HG02678 (cell line): ENCODE measurements around the gene FAM98C.

Experiments used
- ATAC-seq: cut with Tn5 transposase; IDR thresholded peaks from one replicate; pipeline ENCODE4 v1.9.1; 2021; ENCODE audit warnings: mild to moderate bottlenecking, moderate library complexity; ENCODE audit not compliant: unreplicated experiment

The FAM98C gene

GRCh38 chr19:38377052-38377451, 25.8 kb upstream of the FAM98C start:
- no peak for ATAC-seq

GRCh38 chr19:38378866-38379265, 24.0 kb upstream of the FAM98C start:
- no peak for ATAC-seq

DNA sequence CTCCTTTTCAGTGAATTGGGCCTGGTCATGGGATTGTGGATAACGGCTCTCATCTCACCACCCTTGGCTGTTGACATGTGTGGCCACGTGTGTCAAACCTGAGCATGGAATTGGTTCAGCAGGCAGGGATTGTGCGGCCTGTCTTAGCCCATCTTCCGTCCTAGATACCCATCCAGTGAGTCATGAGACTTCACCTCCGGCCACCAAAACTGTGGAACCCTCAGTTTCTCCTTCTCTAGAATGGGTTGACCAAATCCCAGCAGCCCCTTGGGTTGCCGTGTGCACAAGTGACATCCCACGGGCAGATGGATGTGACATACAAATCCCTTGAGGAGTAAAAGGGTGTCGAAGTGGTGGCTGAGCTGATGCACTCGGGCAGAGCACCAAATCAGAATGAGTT, 21.8 kb upstream of the FAM98C start:
- no peak for ATAC-seq

GRCh38 chr19:38383184-38383583, 19.7 kb upstream of the FAM98C start:
- ATAC-seq = no peak

GRCh38 chr19:38383743-38384142, 19.1 kb upstream of the FAM98C start:
- ATAC-seq = no peak

DNA sequence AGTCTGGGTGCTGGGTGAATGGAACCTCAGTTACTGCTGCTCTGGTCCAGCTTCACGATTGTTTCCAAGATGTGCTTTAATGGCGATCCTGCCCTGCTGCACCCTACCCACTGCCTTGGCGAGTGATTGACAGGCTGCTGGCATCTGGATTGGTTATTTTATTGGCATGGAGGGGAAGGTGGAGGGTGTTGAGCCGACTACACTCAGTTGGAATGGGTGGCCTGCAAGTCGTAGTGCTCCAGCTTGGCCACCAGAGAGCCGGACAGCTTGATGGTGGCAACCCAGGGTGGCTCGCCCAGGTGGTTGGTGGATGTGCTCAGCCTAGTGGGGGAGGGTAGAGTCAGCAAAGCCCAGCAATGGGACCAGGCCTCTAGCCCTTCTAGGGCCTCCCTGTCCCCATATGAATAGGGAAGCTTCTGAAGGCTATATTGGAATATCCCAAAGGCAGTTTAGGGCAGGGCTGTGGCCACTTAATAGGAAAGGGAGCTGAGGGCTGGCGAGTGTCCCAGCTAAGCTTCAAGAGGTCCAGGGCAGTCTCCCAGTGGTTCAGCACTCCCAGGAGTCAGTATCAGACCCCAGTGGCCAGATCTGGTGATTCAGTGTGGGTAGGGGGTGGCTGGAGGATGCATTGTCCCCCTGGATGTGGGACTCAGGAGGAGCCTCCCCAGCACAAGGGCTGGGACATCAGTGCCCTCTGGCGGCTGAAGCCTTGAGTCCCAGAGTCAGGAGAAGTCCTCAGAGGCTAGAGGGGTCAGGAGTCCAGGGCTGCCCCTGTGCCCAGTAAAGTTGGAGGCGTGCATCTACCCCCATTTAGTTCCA, 18.5 kb upstream of the FAM98C start:
- no peak for ATAC-seq

GRCh38 chr19:38385057-38385803, 17.7 kb upstream of the FAM98C start:
- ATAC-seq = no peak

- ATAC-seq = no peak
These were observed 17.1 kb upstream of the FAM98C start for GRCh38 chr19:38385804-38386257.

GRCh38 chr19:38386300-38386970, 16.5 kb upstream of the FAM98C start:
- no peak for ATAC-seq

- no peak for ATAC-seq
These were observed 15.8 kb upstream of the FAM98C start for GRCh38 chr19:38386971-38387549.

- peak; percentile 40 for ATAC-seq
These were observed 15.1 kb upstream of the FAM98C start, which contains the start of gene GGN for GRCh38 chr19:38387550-38388348. Gene GGN (minus strand): TSS chr19:38388034. CDS start chr19:38387261, 773 bp downstream.

DNA sequence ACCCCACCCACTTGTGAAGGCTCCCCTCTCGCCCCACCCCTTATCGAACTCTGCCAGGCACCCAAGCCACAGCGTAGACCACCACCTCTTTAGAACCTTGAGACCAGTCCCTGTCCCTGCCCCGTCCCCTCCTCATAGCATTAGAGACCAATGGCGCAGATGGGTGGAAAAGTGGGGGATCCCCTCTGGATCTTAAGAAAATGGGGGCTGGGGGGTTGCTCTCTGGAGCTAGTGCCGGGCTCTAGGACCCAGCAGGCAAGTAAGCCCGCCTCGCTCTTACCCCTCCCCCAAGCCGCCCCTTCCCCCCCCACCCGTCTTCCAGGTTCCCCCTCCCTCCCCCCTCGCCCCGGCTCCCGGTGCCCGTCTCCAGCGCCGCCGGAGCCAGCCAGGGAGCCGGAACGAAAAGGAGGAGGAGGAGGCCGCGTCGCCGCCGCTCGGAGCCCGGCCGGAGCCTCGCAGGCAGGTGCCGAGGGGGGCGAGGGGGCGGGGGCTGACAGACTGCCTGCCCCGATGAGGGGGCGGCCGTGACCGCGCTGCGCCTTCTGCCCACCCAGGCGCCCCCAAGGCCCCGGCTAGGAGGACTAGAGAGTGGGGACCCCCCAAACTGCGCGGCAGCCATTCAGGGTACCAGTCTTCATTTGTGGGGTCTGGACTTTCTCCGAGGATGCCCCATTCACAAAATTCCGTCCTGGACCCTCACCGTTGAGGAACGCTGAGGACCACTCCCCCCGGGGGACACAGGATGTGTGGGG, 14.4 kb upstream of the FAM98C start, which contains the start of gene SPRED3:
TSS of gene SPRED3 (plus strand) at position 349 of the 752 bp plus-strand sequence. CDS start 1,606 bp downstream, outside the sequence.
- no peak for ATAC-seq

DNA sequence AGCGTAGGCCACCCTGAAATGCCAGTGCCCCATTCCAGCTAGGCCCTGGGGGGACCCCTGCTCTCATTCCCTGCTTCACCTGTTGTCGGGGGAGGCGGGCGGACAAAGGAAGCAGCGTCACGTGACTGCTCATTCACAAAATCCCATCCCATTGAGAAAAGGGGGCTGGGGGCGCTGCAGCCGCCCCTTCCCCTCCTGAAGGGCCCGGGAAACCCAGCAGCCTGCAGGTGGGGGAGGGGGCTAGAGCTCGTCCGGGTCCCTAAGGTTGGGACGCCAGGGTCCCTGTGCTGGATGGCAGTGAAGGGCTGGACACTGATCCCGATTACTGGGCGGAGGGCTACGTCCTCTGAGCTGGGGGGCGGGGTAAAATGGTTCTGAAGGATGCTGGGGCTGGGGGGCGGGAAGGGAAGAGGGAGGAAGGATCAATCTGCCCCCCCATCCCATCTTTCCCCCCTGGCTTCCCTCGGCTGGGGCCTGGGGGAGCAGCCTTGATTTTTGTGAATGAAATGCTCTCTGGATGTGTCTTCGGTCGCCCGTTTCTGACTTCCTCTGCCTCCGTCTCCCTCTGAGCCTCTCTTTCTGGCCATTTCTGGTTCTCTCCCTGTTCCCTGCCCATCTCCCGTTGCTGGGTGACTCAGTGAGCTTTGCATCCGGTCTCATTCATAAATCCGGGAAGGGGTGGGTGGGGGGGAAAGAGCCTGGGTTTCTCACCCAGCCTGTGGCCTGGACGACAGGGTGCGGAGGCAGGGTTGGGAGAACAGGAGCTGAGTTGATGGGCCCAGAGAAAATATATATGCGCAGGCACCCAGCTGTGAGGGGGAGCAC, 13.6 kb upstream of the FAM98C start:
- no peak for ATAC-seq

- ATAC-seq = no peak
These were observed 12.7 kb upstream of the FAM98C start for GRCh38 chr19:38389957-38390924.

- ATAC-seq = no peak
These were observed 10.9 kb upstream of the FAM98C start for GRCh38 chr19:38391911-38392464.

DNA sequence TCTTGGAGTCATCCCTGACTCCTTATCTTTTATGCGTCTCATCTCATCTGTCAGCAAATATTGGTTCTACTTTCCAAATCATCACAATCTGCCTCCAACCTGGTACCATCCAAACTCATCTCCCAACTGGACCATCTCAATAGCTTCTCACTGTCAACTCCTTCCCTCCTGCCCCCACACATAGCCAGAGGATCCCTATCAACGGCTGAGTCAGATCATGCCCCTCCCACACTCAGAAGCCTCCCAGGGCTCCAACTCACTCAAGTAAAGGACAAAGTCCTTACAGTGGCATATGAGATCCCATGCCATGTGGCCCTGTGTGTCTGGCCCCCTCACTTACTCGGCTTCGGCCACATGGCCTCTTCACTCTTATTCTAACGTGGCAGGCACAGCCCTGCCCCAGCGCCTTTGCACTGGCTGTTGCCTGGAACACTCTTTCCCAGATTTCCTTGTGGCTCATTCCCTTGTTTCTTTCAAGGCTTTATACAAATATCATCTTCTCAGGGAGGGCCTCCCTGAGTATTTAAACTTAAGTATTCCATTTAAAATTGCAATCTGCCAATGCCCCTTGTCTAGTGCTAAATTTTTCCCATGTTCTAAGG, 10.1 kb upstream of the FAM98C start:
- ATAC-seq = no peak

- ATAC-seq = no peak
These were observed 8.4 kb upstream of the FAM98C start for GRCh38 chr19:38394488-38394887.
